BLaER1 treated with 17β-estradiol and CSF1 and Interleukin-3, amounts not matched to agents 10 nM and 100 nM (cell line): ENCODE data around the gene KCNS3.
A peak's percentile ranks its signal among the peaks of the same experiment; 100 is the strongest.

Source experiments
- H3K27ac ChIP-seq, 11 experiments: shearing (Covaris generic); formaldehyde crosslinking; 2 replicates each; pipeline ENCODE4 v1.8.1; 2022
- H3K27me3 ChIP-seq, 11 experiments: shearing (Covaris generic); formaldehyde crosslinking; 2 replicates each; pipeline ENCODE4 v1.8.1; 2022
- H3K36me3 ChIP-seq, 11 experiments: shearing (Covaris generic); formaldehyde crosslinking; 2 replicates each; pipeline ENCODE4 v1.8.1; 2022
- H3K4me1 ChIP-seq, 10 experiments: shearing (Covaris generic); formaldehyde crosslinking; 2 replicates each; pipeline ENCODE4 v1.8.1; 2022
- H3K4me2 ChIP-seq, 11 experiments: shearing (Covaris generic); formaldehyde crosslinking; 2 replicates each; pipeline ENCODE4 v1.8.1; 2022
- H3K4me3 ChIP-seq, 10 experiments: shearing (Covaris generic); formaldehyde crosslinking; 2 replicates each; pipeline ENCODE4 v1.8.1; 2022
- H3K9ac ChIP-seq, 11 experiments: shearing (Covaris generic); formaldehyde crosslinking; 2 replicates each; pipeline ENCODE4 v1.8.1; 2022
- H3K9me3 ChIP-seq, 11 experiments: shearing (Covaris generic); formaldehyde crosslinking; replicated peaks in 1 of 11; 2 replicates each; pipeline ENCODE4 v1.8.1; 2022
- H4K20me1 ChIP-seq, 11 experiments: shearing (Covaris generic); formaldehyde crosslinking; 2 replicates each; pipeline ENCODE4 v1.8.1; 2022
- Cebpa-rat ChIP-seq, 11 experiments: shearing (Covaris generic); IDR thresholded peaks; 2 replicates each; pipeline ENCODE4 v1.8.1; 2022

The KCNS3 gene, protein sequence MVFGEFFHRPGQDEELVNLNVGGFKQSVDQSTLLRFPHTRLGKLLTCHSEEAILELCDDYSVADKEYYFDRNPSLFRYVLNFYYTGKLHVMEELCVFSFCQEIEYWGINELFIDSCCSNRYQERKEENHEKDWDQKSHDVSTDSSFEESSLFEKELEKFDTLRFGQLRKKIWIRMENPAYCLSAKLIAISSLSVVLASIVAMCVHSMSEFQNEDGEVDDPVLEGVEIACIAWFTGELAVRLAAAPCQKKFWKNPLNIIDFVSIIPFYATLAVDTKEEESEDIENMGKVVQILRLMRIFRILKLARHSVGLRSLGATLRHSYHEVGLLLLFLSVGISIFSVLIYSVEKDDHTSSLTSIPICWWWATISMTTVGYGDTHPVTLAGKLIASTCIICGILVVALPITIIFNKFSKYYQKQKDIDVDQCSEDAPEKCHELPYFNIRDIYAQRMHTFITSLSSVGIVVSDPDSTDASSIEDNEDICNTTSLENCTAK

DNA sequence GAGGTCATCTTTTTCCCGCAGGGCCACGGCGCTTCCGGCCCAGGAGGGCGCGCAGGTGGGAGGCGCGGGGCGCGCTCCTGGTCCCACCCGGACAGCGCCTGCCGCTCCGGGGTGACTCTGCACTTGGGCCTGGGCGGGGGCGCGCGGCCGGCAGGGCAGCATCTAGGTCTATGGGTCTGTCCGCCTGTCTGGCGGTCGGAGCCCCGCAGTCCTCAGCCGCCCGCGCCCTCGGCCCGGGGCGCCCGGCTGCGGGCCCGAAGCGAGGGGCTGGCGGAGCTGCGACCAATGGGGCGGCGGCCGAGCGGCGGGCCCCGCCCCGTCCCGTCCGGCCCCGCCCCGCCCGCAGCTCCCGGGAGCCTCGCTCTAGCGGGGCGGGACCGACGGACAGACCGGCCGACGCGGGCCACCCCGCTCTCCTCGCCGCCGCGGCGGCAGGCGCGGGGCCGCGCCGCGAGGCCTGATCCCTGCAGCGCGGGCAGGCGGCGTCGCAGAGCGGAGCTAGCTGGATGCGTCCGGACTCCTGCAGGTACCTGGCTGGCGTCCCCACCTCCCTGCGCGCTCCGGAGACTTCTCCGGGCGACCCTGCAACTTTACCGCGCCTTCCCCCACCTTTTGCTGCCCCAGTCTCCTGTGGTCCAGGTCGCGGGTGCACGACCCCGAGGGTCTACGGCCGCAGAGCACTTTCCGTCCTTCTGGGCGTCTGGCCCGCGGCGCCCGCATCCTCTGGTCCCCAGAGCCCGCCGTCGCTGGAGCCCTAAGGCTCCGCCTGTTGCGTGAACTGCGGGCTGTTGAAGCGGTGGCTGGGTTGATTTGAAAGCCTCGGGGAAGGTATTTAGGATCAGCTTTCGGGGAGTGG, at the start of gene KCNS3:
TSS of gene KCNS3 (plus strand) at position 387 of the 856 bp plus-strand sequence. CDS start 52,342 bp downstream, outside the sequence.
- Histone ChIP-seq H3K4me1 (peaks cover 4 to 31% (median 19%) of the 10 kb centered on the region in 10 experiments; a peak in 19 of 20 replicates), H3K27me3 (peaks cover 12 to 37% (median 20%) of the 10 kb centered on the region in 11 experiments; a peak in 19 of 22 replicates), H3K9me3 (0 out of 22 replicates have a peak, but pooled peaks cover 0 to 2% (median 0%) of the 10 kb centered on the region in 11 experiments), H3K9ac (peak within 1 kb of the TSS; percentile 53 to 82 (median 75); a peak in 21 of 22 replicates), H3K4me3 (peak within 1 kb of the TSS; percentile 74 to 91 (median 82)), H3K36me3 (no peaks in the 10 kb centered on the region), H3K27ac (peak within 1 kb of the TSS in 9 of 11 experiments; percentile 55 to 70 (median 65); a peak in 18 of 22 replicates), H4K20me1 (peaks cover 0 to 24% (median 13%) of the 10 kb centered on the region in 11 experiments; a peak in 13 of 22 replicates), H3K4me2 (peak within 1 kb of the TSS; percentile 84 to 100 (median 98))
- no peak for TF ChIP-seq Cebpa-rat (IDR thresholded peaks at IDR 0.05)

DNA sequence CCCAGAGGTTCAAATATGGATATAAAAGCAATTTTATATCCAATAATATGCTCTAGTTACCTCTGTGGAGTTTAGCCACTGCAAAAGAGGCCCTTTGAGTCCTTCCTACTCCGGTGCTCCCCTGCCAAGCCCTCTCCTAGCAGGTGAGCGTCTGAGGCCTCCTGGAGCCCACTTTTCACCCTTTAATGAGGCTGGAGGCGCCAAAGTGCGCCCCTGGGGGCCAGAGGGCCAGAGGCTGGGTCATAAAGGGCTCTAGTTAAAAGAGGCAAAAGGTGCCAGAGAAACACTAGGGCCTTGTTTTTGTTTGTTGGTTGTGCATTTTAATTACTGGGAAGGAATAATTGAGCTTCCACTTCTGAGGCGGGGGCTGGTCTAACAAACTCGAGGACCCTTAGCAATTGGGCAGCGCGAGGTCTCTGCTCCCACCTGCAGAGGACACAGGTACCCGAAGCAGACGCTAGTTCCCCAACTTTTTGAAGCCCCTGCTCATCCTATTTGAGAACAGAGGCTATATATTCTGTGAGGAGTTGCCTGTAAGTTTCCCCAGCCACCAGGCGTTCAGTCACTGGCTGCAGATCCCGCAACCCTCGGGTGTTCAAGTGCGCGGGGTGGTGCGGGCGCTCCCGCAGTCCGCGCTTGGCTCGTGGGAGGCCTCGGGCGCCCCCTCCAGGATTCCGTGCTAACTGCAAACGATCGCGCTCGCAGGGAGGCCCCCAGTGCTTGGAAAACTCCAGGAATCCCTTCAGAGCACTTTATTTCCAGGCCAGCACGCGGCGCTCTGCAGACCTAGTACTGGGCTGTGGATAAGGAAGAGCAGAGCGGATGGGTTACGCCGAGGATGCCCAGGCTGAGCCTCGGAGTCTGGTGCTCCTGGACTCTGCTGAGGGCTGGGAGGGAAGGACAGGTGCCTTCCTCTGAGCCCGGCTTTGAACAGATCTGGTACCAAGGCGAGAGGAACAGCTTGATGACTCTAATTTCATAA, 48.1 kb upstream of the KCNS3 start:
- no peak overlapping the region; a peak in 1 of 20 replicates for H3K4me3 ChIP-seq
- peaks cover 0 to 17% (median 9%) of the 10 kb centered on the region in 10 experiments; a peak in 15 of 20 replicates for H3K4me1 ChIP-seq
- H3K9ac ChIP-seq: no peak overlapping the region
- peaks cover 17 to 38% (median 31%) of the 10 kb centered on the region in 11 experiments for H3K9me3 ChIP-seq
- H3K27me3 ChIP-seq: 0 out of 22 replicates have a peak, but pooled peaks cover 0 to 6% (median 0%) of the 10 kb centered on the region in 11 experiments
- no peaks in the 10 kb centered on the region for H4K20me1 ChIP-seq
- no peak overlapping the region for H3K27ac ChIP-seq
- peaks cover 0 to 10% (median 0%) of the 10 kb centered on the region in 11 experiments; a peak in 3 of 22 replicates for H3K36me3 ChIP-seq
- no peak for TF ChIP-seq Cebpa-rat (IDR thresholded peaks at IDR 0.05)
- H3K4me2 ChIP-seq: peak overlapping the region; percentile 12 to 41 (median 29); a peak in 19 of 22 replicates

DNA sequence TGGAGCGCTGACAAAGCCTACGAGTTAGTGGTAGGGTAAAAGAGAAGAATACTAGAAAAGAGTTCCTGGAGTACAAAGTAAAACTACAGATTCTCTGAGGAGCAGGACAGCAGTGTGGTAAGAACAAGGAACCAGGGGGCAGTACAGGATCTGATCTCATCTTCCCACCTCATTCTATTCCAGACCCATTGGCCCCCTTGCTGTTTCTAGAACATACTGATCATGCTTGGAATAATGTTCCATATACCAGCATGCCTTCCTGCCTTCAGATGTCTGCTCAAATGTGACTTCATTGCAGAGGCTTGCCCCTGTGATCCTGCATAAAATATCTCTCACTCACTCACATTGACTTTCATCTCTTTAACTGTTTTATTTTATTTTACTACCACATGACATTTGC, 43.0 kb upstream of the KCNS3 start:
- H3K36me3 ChIP-seq: no peaks in the 10 kb centered on the region
- peaks cover 0 to 3% (median 1%) of the 10 kb centered on the region in 11 experiments; a peak in 11 of 22 replicates for H3K9me3 ChIP-seq
- TF ChIP-seq Cebpa-rat (IDR thresholded peaks at IDR 0.05): no peak
- H3K27me3 ChIP-seq: 0 out of 22 replicates have a peak, but pooled peaks cover 0 to 3% (median 0%) of the 10 kb centered on the region in 11 experiments
- H3K9ac ChIP-seq: no peak overlapping the region
- H3K4me2 ChIP-seq: no peak overlapping the region
- H4K20me1 ChIP-seq: no peaks in the 10 kb centered on the region
- H3K4me1 ChIP-seq: peaks cover 0 to 4% (median 0%) of the 10 kb centered on the region in 10 experiments; a peak in 6 of 20 replicates
- no peak overlapping the region for H3K4me3 ChIP-seq
- H3K27ac ChIP-seq: no peak overlapping the region

DNA sequence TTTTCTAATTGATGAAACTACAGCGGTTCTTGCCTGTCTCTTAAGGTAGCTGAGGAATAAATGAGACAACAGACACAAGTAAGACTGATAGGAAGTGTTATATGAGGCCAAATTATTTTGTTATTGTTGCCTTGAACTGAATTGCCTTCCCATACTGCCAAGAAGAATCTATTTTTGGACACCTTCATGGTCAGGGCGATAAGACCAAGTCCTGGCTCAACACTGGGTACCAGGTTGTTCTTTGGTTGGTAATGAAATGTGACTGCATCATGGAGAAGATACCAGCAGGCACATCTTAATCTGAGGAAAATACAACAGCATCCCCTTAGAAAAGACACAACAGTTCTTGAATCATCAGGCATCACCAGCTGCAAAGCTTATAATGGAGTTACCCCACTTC, 38.5 kb upstream of the KCNS3 start:
- Histone ChIP-seq H3K36me3 (no peaks in the 10 kb centered on the region), H4K20me1 (no peaks in the 10 kb centered on the region), H3K27me3 (no peaks in the 10 kb centered on the region), H3K9me3 (no peaks in the 10 kb centered on the region), H3K4me3 (no peak overlapping the region), H3K9ac (no peak overlapping the region), H3K4me2 (no peak overlapping the region), H3K27ac (no peak overlapping the region), H3K4me1 (no peaks in the 10 kb centered on the region)
- no peak for TF ChIP-seq Cebpa-rat (IDR thresholded peaks at IDR 0.05)

DNA sequence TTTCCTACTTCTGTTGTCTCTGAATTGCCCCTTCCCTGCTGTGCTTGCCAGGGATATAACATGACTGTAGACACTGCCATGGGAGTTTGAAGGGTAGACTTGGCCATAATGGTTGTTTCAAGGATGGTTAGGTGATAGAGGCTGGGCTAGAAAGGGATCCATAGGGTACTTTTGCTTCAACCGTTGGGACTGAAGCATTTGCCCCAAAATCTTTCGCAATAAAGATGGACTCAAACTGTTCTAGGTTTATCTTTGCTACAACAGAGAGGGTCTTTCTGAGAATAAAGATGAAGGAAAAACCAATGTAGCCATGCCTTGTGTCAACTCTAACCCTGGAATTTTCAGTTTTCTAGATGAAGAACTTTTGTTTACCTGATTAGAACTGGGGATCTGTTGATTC, 35.0 kb upstream of the KCNS3 start:
- no peak overlapping the region for H3K9ac ChIP-seq
- H3K36me3 ChIP-seq: no peaks in the 10 kb centered on the region
- no peak overlapping the region for H3K27ac ChIP-seq
- H3K4me1 ChIP-seq: peaks cover 0 to 10% (median 0%) of the 10 kb centered on the region in 10 experiments; a peak in 6 of 20 replicates
- no peaks in the 10 kb centered on the region for H3K9me3 ChIP-seq
- no peak overlapping the region for H3K4me2 ChIP-seq
- peak in 1 of 11 experiments; percentile 56; a peak in 1 of 22 replicates for TF ChIP-seq Cebpa-rat (IDR thresholded peaks at IDR 0.05)
- H3K27me3 ChIP-seq: no peaks in the 10 kb centered on the region
- H3K4me3 ChIP-seq: no peak overlapping the region
- H4K20me1 ChIP-seq: no peaks in the 10 kb centered on the region

DNA sequence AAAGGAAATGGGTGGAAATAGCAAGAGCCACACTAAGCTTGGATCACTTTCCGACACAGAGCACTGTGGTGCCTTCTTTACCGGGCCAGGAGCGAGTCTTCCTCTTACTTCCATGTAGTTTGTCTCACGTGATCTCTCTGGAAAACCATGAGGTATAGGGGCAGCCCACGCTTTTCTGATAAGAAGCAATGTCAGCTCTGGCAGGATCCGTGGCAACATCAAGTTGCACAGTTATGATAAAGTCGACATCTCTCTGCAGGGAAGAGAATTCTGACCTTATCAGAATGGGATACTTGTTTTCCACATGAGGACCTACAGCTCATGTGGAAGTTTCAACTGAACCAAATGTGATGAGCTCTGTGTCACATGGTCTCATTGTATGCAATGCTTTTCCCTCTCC, 32.7 kb upstream of the KCNS3 start:
- Histone ChIP-seq H3K27me3 (no peaks in the 10 kb centered on the region), H3K4me2 (no peak overlapping the region), H3K27ac (no peak overlapping the region), H3K4me3 (no peak overlapping the region), H3K4me1 (peaks cover 0 to 26% (median 9%) of the 10 kb centered on the region in 10 experiments; a peak in 16 of 20 replicates), H3K9me3 (no peaks in the 10 kb centered on the region), H4K20me1 (no peaks in the 10 kb centered on the region), H3K36me3 (no peaks in the 10 kb centered on the region), H3K9ac (no peak overlapping the region)
- no peak for TF ChIP-seq Cebpa-rat (IDR thresholded peaks at IDR 0.05)

DNA sequence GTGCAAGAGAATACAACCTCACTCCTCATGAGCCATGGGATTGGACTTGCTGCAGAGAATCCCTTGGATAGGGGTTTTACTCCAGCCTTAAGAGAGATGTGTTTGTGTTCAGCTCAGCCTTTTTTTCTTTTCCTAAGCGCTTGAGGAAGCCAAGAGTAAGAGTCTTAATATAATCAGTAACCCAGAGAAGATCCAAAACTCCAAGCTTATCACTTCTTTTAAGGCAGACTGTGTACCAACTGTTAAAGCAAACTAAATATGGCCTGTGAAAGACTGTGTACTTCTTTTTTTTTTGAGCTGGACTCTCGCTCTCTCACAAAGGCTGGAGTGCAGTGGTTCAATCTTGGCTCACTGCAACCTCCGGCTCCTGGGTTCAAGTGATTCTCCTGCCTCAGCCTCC, 31.8 kb upstream of the KCNS3 start:
- H3K9ac ChIP-seq: no peak overlapping the region
- H4K20me1 ChIP-seq: no peaks in the 10 kb centered on the region
- H3K27ac ChIP-seq: no peak overlapping the region
- H3K4me2 ChIP-seq: peak overlapping the region in 1 of 11 experiments; percentile 34; a peak in 1 of 22 replicates
- no peaks in the 10 kb centered on the region for H3K9me3 ChIP-seq
- no peak for TF ChIP-seq Cebpa-rat (IDR thresholded peaks at IDR 0.05)
- peaks cover 0 to 35% (median 18%) of the 10 kb centered on the region in 10 experiments; a peak in 18 of 20 replicates for H3K4me1 ChIP-seq
- H3K4me3 ChIP-seq: no peak overlapping the region
- H3K27me3 ChIP-seq: no peaks in the 10 kb centered on the region
- H3K36me3 ChIP-seq: no peaks in the 10 kb centered on the region

DNA sequence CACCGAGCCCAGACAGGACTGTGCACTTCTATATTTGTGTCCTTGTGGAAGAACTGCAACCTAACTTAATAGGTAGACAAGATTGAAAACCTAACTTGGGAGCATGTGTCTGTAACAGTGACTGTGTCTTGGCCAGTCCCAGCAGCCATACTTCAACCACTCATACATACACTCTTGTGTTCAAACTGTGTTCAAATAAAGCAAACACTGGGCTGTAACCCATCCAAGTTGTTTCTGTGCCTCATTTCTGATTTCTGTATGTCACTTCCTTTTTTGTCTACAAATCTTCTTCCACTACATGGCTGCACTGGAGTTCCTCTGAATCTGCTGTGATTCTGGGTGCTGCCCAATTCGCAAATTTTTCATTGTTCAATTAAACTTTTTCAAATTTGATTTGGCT, 31.2 kb upstream of the KCNS3 start:
- no peak overlapping the region for H3K4me3 ChIP-seq
- no peaks in the 10 kb centered on the region for H3K9me3 ChIP-seq
- H3K9ac ChIP-seq: no peak overlapping the region
- H3K27me3 ChIP-seq: no peaks in the 10 kb centered on the region
- no peaks in the 10 kb centered on the region for H3K36me3 ChIP-seq
- peaks cover 0 to 40% (median 21%) of the 10 kb centered on the region in 10 experiments; a peak in 18 of 20 replicates for H3K4me1 ChIP-seq
- peak overlapping the region in 4 of 11 experiments; percentile 6 to 34 (median 16); a peak in 5 of 22 replicates for H3K4me2 ChIP-seq
- TF ChIP-seq Cebpa-rat (IDR thresholded peaks at IDR 0.05): no peak
- no peak overlapping the region for H3K27ac ChIP-seq
- no peaks in the 10 kb centered on the region for H4K20me1 ChIP-seq
